PFSK-1 (cell line): ENCODE measurements around the gene NOTCH3.

Source experiments
- FOXP2 ChIP-seq: optimal IDR thresholded peaks from 2 replicates; pipeline ENCODE3; 2011; ENCODE audit warnings: borderline replicate concordance, control low read depth, inconsistent platforms; ENCODE audit not compliant: insufficient read depth; ENCODE audit errors: extremely low read length, extremely low read depth
- POLR2AphosphoS5 ChIP-seq: IDR thresholded peaks from 2 replicates; pipeline ENCODE4 v1.6.1; 2012; ENCODE audit warnings: low read depth, mild to moderate bottlenecking, control low read depth, low read length, moderate library complexity
- SIN3A ChIP-seq: IDR thresholded peaks from 2 replicates; pipeline ENCODE4 v1.6.1; 2012; ENCODE audit warnings: mild to moderate bottlenecking, low read length, moderate library complexity, borderline replicate concordance; ENCODE audit not compliant: insufficient read depth
- TAF1 ChIP-seq: IDR thresholded peaks from 2 replicates; pipeline ENCODE4 v1.6.1; 2012; ENCODE audit warnings: low read length, control low read depth, borderline replicate concordance; ENCODE audit not compliant: insufficient read depth
- TF ChIP-seq, protein P1 (sequence below), 2 experiments: IDR thresholded peaks; 2 replicates each; pipeline versions ENCODE4 v1.6.1 to v1.8.0; 2011 to 2012; ENCODE audit warnings: low read depth in 2 of 2, low read length in 2 of 2, control low read depth in 1 of 2, inconsistent platforms in 1 of 2, mild to moderate bottlenecking in 1 of 2, moderate library complexity in 1 of 2; ENCODE audit not compliant: insufficient read depth in 1 of 2

DNA sequence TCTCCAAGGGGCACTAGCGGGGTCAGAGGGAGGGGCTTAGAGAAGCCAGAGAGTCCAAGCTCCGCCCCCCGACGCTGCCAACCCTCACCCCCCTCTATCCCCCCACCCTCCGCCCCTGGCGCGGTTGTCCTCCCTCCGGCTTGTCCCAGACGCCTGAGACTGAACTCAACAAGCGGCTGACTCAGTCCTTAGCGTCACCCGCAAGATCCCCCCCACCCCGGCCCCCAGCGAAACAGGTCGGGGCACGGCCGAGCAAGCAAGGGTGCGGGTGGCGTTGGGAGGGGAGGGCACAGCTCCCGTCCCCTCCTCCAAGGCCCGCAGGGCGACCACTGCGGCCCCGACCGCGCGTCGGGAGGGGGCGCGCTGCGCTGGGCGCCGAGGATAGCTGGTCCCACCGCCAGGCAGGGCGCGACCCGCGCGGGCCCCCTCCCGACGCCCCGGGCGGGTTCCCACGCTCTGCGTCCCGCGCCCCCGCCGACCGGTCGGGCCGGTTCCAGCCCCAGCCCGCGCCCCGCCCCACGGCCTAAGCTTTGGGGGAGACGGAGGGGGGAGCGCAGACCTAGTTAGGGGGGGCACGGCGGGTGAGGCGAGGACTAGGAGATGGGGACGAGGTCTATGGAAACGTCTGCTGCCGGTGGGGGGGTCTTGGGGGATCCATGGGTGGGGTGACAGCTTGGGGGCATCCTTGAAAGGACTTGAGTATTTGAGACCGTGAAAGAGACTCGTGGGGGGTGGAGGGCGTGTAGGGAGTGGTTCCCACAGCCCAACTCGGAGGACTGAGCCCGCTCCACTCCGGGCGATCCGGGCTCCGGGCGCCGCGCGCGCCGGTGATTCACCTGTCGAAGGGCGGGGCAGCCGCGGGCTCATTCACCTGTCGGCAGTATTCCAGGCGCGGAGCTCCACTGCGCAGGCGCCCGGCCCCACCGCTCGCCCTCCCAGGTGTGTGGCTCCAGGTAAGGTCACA, 5.1 kb downstream of the NOTCH3 start:
- TF ChIP-seq, protein P1, sequence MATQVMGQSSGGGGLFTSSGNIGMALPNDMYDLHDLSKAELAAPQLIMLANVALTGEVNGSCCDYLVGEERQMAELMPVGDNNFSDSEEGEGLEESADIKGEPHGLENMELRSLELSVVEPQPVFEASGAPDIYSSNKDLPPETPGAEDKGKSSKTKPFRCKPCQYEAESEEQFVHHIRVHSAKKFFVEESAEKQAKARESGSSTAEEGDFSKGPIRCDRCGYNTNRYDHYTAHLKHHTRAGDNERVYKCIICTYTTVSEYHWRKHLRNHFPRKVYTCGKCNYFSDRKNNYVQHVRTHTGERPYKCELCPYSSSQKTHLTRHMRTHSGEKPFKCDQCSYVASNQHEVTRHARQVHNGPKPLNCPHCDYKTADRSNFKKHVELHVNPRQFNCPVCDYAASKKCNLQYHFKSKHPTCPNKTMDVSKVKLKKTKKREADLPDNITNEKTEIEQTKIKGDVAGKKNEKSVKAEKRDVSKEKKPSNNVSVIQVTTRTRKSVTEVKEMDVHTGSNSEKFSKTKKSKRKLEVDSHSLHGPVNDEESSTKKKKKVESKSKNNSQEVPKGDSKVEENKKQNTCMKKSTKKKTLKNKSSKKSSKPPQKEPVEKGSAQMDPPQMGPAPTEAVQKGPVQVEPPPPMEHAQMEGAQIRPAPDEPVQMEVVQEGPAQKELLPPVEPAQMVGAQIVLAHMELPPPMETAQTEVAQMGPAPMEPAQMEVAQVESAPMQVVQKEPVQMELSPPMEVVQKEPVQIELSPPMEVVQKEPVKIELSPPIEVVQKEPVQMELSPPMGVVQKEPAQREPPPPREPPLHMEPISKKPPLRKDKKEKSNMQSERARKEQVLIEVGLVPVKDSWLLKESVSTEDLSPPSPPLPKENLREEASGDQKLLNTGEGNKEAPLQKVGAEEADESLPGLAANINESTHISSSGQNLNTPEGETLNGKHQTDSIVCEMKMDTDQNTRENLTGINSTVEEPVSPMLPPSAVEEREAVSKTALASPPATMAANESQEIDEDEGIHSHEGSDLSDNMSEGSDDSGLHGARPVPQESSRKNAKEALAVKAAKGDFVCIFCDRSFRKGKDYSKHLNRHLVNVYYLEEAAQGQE (IDR thresholded peaks at IDR 0.05; ENCODE audit: insufficient read depth in 1 of 2, low read depth in 2 of 2, low read length in 2 of 2): no peak
- TF ChIP-seq SIN3A (no peak), POLR2AphosphoS5 (no peak), TAF1 (no peak), FOXP2 (no peak)
